KBM-7 (cell line): ENCODE results near the gene MIGA2.
A peak's percentile ranks its signal among the peaks of the same experiment; 100 is the strongest.

Experiments used
- DNase-seq: peaks from one replicate; pipeline ENCODE4 v3.0.0-alpha.2; 2015
- in situ Hi-C: fragments of 300-500 bp; cut with MboI; formaldehyde crosslinking; loops from 2 replicates; pipeline ENCODE4 v1.14.3; 2020; ENCODE audit warnings: low sequenced_read_pairs, low pct_unique_long_range_greater_than_20kb, mixed read lengths

The MIGA2 gene

GRCh38 chr9:129093602-129094386 is 57.4 kb downstream of the MIGA2 start:
- in situ Hi-C loops, result no loop called here
- no peak for DNase-seq

GRCh38 chr9:129094387-129095169 is 58.2 kb downstream of the MIGA2 start:
- DNase-seq, result no peak
- in situ Hi-C loops, result no loop called here

- no peak for DNase-seq
- in situ Hi-C loops, result no loop called here
Measured at GRCh38 chr9:129095170-129095667, 58.8 kb downstream of the MIGA2 start.

- DNase-seq, result no peak
- in situ Hi-C loops, result no loop called here
Measured at GRCh38 chr9:129095908-129096307, 59.5 kb downstream of the MIGA2 start.

GRCh38 chr9:129097671-129098306 is 61.4 kb downstream of the MIGA2 start:
- in situ Hi-C loops, result no loop called here
- DNase-seq, result no peak

- no peak for DNase-seq
- in situ Hi-C loops, result no loop called here
Measured at GRCh38 chr9:129098328-129098727, 61.9 kb downstream of the MIGA2 start.

- in situ Hi-C loops, result no loop called here
Measured at GRCh38 chr9:129100383-129101169, 64.2 kb downstream of the MIGA2 start.

GRCh38 chr9:129101279-129101678 is 64.9 kb downstream of the MIGA2 start:
- DNase-seq, result no peak
- in situ Hi-C loops, result no loop called here

More at GRCh38 chr9:129100383-129101169, 64.2 kb downstream of the MIGA2 start:
- no peak for DNase-seq

- in situ Hi-C loops, result no loop called here
- no peak for DNase-seq
Measured at GRCh38 chr9:129102095-129102525, 65.7 kb downstream of the MIGA2 start.

GRCh38 chr9:129102791-129103594 is 66.6 kb downstream of the MIGA2 start:
- peak; percentile 57 for DNase-seq

GRCh38 chr9:129103595-129103965 is 67.2 kb downstream of the MIGA2 start:
- DNase-seq, result no peak
- in situ Hi-C loops, result no loop called here

More at GRCh38 chr9:129102791-129103594, 66.6 kb downstream of the MIGA2 start:
- in situ Hi-C loops, result no loop called here

- DNase-seq, result no peak
- in situ Hi-C loops, result no loop called here
Measured at GRCh38 chr9:129104051-129104450, 67.6 kb downstream of the MIGA2 start.

- no peak for DNase-seq
- in situ Hi-C loops, result no loop called here
Measured at GRCh38 chr9:129105857-129106694, 69.7 kb downstream of the MIGA2 start.

GRCh38 chr9:129107651-129108050 is 71.2 kb downstream of the MIGA2 start:
- in situ Hi-C loops, result no loop called here
- DNase-seq, result no peak

GRCh38 chr9:129108083-129108804 is 71.8 kb downstream of the MIGA2 start:
- in situ Hi-C loops, result no loop called here
- no peak for DNase-seq

GRCh38 chr9:129108805-129109536 is 72.5 kb downstream of the MIGA2 start:
- DNase-seq, result no peak
- in situ Hi-C loops, result no loop called here
